AG09309 (cell line): ENCODE data around the gene CEND1.
A peak's percentile ranks its signal among the peaks of the same experiment; 100 is the strongest.

Source experiments
- DNase-seq: peaks from one replicate; pipeline ENCODE4 v3.0.0-alpha.2; 2010; ENCODE audit warnings: low read depth
- H3K4me3 ChIP-seq: 2 replicates; pipeline ENCODE4 v1.5.1; 2011; ENCODE audit warnings: mild to moderate bottlenecking, low read depth, low read length, moderate library complexity; ENCODE audit not compliant: control insufficient read depth
- CTCF ChIP-seq: IDR thresholded peaks from 2 replicates; pipeline ENCODE4 v1.5.1; 2011; ENCODE audit warnings: mild to moderate bottlenecking, low read depth, low read length, inconsistent platforms; ENCODE audit not compliant: insufficient read depth, control insufficient read depth; ENCODE audit errors: missing control alignments

CEND1 gene

DNA sequence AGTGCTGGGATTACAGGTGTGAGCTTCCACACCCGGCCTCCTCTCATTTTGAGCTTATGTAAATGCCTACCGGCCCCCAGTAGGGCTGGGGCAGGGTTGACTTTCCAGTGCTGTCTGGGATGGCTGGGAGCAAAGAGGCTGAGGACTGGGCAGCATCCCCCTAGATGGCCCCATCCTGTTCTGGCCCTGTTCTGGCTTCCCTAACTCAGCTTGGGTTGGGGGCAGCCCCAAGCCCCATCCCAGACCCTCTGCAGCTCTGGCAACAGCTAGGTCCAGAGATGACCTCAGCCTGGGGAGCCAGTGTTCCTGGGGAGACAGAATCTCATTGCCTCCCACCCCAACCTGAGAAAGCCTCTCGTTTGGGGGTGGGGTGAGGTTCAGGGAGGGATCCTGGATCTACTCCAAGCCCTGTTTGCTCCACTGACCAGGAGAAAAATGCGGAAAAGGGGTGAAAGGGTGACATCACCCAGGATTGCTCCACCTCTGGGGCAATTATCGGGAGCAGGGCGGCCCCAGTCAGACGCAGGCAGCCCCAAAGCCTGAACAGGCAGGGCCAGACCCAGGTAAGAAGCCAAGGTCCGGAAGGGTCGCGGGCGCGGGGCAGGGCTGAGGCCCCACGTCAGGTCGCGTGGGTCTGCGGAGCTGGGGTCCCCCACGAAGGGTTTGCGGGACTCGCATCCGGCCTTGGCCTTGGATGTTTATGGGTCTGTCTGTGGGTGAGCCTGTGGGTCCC, 28.7 kb upstream of the CEND1 start, which contains the start of gene PNPLA2:
TSS of gene PNPLA2 (plus strand) at position 519 of the 733 bp plus-strand sequence. CDS start 805 bp downstream, outside the sequence.
- peak within 1 kb of the TSS; percentile 81 for H3K4me3 ChIP-seq
- no peak for DNase-seq
- TF ChIP-seq CTCF = no peak

GRCh38 chr11:816433-816779, 26.5 kb upstream of the CEND1 start:
- no peak overlapping the region for H3K4me3 ChIP-seq
- TF ChIP-seq CTCF = no peak
- no peak for DNase-seq

DNA sequence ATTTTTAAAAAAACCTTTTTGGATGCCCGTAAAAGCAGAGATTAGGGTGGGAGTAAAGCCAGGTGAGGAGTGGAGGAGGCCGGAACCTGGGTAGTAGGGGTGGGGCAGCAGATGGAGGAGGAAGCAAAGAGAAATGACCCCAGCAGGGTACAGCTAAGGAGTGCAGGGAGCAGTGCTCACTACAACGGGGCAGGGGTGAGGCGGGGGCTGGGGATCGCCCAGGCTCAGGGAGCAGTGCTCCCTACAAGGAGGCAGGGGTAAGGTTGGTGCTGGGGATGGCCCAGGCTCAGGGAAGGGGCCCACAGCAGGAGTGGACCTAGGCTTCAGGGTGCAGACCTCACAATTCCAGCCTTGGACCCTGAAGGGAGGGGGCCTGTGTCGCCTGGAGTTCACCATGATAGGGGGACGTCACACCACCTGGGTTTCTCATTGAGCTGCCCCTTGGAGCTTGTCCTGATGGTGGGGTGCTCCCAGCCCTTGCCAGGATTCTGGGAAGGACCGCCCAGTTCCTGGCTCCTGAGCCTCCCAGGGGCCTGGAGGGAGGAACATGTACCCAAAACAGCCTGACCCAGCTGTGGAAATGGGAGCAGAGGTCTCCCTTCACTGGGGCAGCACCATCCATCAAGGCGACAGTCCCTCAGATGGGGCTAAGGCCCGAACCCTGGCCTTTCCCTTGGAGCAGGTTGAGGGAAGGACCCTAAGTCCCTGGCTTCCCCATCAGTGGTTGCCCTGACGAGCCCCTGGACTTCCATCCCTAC, 26.0 kb upstream of the CEND1 start:
- no peak for TF ChIP-seq CTCF
- H3K4me3 ChIP-seq = no peak overlapping the region
- no peak for DNase-seq

GRCh38 chr11:813456-814096, 23.7 kb upstream of the CEND1 start:
- no peak for DNase-seq
- TF ChIP-seq CTCF = no peak
- no peak overlapping the region for H3K4me3 ChIP-seq

GRCh38 chr11:813072-813455, 23.2 kb upstream of the CEND1 start:
- DNase-seq = no peak
- TF ChIP-seq CTCF = no peak
- no peak overlapping the region for H3K4me3 ChIP-seq

DNA sequence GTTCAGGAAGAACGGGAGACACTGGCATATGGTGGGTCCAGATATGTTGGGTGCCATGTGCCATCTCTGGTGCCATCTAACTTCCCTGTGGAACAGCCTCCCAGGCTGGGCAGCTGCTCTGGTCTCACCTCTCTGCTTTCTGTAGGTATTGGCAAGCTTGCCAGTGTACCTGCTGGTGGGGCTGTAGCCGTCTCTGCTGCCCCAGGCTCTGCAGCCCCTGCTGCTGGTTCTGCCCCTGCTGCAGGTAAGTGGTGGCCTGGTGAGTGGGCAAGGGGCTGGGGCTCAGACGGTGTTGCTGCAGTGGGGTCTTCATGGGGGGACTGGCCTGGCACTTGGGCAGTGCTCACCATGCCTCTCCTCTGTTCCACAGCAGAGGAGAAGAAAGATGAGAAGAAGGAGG, 22.5 kb upstream of the CEND1 start:
- no peak for TF ChIP-seq CTCF
- H3K4me3 ChIP-seq = no peak overlapping the region
- DNase-seq = no peak
